TTC549 (cell line): ENCODE measurements around the gene CUL5.
A peak's percentile ranks its signal among the peaks of the same experiment; 100 is the strongest.

ENCODE experiments used
- FAIRE-seq: peaks from 2 replicates; lab custom pipeline; 2012; peaks lifted over from hg19 to GRCh38; lab: Jason Lieb, UNC

Gene CUL5

DNA sequence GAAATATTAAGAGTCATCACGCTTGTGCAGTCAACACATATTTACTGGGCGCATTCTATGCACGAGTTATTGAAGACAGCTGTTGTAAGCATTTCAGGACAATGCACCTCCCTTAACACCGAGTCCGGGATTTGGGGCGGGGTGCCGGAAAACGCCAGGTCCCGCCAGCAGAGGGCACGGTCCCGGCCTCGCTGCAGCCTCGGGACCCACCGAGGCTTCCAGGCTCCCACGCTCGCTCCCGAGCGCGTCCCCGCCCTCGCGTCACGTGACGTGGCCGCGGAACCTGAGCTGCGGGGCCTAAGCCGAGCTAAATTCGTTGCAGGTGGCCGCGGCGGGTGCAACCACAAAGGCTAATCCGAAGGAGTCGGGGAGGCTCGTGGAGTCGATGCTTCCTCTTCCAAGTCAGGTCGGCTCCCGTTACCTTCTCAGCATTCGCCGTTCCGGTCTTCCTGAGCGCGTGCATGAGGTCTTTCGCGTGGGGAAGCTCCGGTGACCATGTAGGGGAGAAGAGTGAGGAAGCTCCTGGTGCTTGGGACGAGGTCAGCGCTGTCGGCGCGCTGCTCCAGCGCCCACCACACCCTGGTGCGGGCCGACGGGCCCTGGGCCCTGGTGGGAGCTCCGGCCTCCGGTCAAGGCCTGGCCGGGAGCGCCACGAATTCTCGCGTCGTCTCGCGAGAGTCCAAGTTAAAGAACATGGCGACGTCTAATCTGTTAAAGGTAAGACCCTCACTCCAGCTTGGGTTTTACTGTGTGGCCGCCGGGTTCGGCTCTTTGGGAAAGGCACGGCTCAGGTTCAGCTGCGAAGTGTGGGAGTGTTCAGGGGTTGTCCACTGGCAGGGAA is at the start of gene CUL5:
TSS of gene CUL5 (plus strand) at position 243 of the 841 bp plus-strand sequence. CDS start at position 694, 451 bp downstream.
- no peak for FAIRE-seq

DNA sequence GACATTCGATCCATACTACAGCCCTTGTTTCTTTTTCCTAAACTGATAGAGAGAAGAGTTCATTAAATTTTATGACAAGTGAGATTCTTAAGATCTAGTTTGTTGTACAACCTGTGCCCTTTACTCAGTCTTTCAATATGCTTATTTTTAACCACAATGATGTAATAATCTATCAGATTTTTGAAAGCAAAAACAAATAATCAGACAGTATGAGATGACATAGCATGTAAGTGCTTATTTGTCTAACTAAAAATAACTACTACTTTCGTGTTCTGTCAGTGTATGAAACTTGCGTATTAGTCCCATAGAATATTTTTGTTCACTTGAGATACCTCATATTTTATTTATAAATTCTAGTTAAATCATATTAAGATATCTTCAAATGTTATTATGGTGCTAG is 47.2 kb upstream of the CUL5 start:
- FAIRE-seq, result no peak

DNA sequence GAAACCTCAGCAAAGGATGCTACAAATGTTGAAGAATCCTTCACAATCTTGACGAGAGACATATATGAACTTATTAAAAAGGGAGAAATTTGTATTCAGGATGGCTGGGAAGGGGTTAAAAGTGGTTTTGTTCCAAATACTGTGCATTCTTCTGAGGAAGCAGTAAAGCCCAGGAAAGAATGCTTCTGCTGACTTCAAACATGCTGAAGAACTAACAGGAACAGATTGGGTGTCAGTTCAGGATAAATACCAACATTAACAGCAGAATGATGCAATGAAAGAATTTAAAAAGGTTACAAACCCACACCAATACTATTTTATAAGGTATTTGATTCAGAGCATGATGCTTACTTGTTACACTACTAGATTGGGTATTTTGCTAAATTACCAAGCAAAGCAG is 46.5 kb upstream of the CUL5 start:
- FAIRE-seq, result no peak

DNA sequence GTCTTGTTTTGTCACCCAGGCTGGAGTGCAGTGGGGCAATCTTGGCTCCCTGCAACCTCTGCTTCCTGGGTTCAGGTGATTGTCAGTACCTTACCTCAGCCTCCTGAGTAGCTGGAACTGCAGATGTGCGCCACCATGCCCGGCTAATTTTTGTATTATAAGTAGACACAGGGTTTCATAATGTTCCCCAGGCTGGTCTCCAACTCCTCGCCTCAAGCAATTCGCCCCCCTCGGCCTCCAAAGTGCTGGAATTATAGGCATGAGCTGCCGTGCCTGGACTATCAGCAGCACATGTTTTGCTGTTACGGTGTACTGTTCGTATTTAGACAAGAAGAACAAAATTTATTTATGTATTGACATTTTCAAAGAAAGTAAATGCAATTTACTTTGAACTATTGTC is 45.6 kb upstream of the CUL5 start:
- FAIRE-seq, result no peak

DNA sequence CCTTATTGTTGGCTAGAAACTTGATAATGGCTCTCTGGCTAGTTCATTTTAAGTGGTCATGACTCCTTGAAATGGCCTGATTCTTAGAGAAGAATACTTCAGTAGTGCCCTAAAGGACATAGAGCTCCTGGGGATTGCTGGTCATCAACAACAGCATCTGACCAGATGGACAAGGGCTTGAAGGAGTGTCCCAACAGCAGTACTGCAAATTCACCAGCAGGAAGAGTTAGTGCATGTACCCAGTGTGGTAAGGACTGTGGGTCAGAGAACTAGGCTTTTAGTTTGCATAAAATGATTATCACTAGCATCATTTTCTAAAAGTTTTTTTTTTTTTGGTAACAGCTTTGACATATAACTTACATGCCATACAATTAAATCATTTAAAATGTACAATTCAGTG is 39.5 kb upstream of the CUL5 start:
- no peak for FAIRE-seq

DNA sequence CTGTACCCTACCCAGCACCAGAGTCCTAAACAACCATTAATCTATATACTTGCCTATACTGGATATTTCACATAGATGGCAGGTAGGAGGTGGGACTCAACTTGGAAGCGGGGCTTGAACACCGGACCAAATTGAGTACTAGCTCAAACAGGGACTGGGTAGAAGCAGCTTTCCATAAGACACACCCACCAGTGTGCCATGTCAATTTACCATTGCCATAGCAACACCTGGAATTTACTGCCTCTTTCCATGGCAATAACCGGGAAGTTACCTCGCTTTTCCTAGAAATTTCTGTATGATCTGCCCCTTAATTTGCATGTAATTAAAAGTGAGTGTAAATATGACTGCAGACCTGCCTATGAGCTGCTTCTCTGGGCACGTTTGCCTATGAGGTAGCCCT is 38.6 kb upstream of the CUL5 start:
- no peak for FAIRE-seq

DNA sequence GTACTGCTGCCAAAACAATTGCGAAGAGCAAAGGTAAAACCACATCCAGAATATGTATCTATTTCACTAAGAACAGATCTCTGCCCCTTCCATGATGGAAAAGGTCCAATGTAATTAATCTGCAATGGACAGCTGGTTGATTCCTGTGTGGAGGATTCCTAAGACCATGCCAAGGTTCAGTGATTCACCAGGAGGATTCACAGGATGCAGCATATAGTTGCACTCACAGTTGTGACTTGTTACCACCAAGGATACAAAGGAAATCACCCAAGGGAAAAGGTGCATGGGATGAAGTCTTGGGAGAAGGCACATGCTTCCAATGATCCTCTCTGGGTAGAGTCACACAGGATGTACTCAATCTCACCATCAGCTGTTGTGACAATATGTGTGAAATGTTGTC is 35.1 kb upstream of the CUL5 start:
- no peak for FAIRE-seq

DNA sequence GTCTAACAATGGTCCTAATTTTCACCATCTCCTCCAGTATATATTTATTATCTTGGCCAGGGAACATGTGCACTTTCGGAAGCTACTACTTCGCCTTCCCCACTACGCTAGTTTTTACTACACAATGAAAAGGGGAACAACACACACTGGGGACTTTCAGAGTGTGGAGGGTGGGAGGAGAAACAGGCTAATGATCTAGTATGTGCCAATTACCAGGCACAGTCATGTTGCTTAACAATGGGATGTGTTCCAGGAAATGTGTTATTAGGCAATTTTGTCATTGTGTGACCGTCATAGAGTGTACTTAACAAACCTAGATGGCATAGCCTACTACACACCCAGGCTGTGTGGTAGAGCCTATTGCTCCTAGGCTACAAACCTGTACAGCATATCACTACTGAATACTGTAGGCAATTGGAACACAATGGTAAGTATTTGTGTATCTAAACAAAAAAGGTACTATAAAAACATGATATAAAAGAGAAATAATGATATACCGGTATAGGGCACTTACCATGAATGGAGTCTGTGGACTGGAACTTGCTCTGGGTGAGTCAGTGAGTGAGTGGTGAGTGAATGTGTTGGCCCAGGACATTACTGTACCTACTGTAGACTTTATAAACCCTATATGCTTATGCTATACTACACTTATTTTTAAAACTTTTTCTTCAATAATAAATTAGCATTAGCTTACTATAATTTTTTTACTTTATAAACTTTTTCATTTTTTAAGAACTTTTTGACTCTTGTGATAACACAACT is 20.1 kb upstream of the CUL5 start:
- FAIRE-seq, result peak; percentile 67

DNA sequence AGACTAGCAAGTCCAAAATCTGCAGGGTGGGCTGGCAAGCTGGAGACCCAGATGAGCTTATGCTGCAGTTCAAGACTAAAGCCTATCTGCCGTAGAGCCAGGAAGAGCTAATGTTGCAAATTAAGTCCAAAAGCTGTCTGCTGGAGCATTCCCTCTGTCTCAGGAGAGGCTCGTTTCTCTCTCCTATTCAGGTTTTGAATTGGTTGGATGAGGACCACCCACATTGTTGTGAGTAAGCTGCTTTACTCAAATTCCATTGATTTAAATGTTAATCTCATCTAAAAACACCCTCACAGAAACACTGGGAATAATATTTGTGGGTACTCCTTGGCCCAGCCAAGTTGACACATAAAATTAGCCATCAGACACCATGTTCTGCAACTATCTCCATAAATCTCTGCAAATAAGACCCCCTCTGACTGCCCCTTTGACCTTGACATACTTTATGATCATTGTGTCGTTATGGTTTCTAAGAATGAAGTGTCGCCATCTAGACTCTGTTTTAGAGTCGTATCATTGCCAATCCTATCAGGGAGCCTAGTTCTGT is 16.8 kb upstream of the CUL5 start:
- FAIRE-seq, result no peak

DNA sequence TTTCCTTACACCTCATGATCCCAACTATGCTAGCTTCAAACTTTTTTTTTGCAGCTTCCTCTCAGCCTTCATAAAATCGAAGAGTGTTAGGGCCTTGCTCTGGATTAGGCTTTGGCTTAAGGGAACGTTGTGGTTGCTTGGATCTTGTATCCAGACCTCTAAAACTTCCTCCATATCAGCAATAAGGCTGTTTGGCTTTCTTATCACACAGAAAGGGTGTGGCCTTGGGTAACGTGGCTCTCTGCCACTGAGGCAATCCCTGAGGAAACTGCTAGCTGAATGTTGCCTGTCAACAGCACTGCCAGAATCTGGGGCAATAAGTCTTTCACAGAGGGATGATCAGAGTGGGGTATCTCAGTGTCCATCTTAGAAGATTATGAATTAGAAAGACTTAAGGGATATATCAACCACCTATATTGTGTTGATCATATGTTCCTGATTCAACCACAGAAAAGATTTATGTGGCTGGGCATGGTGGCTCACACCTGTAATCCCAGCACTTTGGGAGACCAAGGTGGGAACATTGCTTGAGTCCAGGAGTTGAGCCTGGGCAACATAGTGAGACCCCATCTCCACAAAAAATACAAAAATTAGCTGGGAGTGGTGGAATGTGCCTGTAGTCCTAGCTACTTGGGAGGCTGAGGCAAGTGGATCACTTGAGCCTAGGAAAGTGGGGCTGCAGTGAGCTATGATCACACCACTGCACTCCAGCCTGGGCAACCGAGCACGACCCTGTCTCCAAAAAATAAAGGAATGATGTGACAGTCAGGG is 12.5 kb upstream of the CUL5 start:
- FAIRE-seq, result no peak

DNA sequence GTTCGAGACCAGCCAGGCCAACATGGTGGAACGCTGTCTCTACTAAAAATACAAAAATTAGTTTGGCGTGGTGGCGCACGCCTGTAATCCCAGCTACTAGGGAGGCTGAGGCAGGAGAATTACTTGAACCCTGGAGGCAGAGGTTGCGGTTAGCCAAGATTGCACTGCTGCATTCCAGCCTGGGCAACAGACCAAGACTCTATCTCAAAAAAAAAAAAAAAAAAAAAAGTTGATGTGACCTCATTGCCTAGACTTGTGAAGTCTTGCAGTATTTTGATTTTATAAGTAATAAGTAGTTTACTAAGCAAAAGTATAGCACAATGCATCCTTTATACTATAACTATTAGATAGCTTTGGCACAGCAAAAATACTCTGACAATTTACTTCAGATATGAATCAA is 9.9 kb upstream of the CUL5 start:
- FAIRE-seq, result no peak

DNA sequence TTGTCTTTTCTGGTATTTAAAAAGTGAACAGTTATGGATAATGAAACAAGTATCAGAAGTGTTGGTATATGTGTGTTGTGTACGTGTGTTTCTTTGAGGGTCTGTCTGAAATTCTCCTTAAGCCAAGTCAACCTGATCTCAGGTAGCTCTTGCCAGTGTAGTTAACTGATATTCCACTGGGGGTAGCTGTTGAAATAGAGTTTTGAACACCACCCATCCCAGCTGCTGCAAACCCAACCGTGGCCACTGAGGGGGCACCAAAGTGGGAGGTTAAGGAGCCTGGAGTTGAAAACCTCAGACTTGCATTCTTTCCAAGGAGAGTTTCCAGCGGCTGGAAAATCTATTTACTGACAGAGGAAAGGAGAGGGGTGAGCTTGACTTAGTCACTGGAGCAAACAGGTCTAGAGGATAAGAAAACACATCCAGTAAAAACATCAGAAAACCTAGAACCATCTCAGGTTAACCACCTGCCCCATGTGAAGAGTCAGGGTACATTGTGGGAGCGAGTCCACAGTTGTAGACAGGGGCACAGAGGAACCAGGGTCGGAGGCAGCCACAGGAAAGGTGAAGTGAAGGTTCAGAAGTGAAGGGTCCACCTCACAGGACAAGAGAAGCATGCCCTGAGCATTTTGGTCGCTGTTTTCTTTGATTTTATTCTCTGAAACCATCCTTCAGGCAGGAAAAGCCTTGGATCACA is 8.8 kb upstream of the CUL5 start:
- FAIRE-seq, result no peak

DNA sequence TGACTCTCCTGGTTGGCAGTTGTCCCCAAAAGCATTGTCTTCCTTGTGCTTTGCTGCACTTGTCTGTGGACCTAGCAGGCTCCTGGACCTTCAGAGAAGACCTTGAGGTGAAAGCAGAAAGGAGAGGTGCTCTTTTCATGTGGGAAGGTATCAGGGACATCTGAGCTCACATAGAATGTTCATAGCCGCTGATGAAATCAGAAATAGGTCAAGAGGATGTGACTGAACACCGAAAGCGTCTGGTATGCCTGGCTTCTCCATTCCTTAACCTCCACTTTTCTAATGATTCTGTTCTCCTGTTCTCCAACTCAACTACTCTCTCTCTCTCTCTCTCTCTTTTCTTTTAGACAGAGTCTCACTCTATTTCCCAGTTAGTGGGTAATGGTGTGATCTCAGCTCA is 6.2 kb upstream of the CUL5 start:
- FAIRE-seq, result no peak

DNA sequence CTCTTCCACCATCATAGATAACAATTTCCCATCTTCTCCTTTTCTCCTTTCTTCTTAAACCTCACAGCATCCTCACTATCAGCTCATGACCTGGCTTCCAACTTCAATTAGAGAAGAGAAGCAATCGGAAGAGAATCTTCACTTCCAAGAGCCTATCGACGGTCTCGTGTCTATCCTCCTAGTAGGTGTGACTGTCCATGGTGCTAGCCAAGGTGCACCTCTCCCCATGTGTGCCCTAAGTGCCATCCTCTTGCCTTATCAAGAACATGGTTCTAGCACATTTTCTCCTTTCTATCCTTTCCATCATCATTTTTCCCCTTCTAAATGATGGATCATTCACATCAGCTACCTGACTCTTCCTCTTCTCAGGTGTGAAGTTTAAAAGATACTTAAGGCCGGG is 5.1 kb upstream of the CUL5 start:
- no peak for FAIRE-seq

DNA sequence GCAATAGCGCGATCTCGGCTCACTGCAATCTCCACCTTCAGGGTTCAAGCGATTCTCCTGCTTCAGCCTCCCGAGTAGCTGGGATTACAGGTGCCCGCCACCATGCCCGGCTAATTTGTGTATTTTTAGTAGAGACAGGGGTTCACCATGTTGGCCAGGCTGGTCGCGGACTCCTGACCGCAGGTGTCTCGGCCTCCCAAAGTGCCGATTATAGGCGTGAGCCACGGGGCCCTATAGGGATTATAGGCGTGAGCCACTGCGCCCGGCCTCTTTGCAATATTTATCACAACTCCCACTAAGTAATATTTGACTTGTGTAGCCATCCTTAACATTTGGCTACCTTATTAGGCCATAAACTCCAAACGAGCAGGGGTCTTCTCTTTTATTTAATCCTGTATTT is 879 bp upstream of the CUL5 start:
- no peak for FAIRE-seq

DNA sequence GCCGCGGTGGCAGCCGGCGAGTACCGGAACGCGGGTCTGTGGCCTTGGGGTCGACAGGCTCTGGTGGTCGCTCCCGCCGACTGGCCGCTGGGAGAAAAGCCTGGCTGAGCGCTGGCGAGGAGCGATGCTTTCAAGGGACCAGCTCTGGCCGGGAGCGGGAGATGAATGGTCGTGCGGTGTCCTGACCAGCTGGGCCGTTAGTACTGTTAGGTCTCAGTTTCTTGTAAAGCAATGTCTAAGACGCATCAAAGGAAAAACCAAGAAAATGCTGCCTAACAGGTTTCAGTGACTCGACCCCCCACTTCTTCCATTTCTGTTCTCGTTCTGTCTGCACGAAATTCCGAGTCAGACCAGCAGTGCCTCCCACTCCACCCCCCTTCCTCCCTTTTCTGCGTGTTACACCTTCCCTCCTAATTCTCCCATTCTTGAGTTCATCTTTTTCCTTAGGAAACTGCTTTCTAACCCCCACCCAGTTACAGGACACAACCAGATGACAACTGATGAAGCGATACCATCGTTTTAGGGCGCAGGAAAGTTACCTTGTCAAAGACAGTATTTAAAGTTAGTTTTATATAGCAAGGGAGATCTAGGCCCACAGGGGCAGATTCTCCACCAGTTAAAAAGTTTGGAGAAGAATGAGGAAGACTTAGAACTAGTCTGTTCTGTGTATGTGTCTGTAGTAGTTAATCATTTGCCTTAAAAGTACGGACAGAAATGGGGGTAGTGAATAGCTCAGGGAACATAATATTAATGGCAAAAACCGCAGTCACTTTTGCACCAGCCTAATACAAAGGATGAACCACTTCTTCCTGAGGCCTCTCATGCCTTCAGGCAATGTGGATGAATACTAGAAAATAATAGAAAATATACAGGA is 1.0 kb downstream of the CUL5 start:
- no peak for FAIRE-seq

DNA sequence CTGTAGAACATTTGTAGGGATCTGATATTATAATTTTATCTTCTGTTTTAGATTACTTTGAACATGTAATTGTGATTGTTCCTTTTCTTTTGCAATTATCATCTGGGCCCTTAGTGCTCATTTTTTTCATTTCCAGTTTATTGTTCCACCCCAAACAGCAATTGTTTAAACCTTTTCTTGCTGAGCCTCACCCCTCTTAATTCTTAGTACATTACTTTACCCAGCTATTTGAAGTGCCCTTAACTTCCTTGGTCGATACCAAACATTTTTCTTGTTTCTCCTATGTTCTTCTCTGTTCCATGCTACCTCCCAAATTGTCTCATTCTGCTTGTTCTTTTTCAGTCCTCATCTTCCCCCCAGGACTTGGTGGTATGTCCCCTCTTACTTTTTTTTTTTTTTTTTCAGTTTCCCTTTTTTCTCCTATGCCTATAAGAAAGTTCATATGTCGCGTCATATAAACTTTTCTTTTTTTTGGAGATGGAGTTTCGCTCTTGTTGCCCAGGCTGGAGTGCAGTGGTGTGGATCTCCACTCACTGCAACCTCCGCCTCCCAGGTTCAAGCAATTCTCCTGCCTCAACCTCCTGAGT is 3.5 kb downstream of the CUL5 start:
- FAIRE-seq, result no peak

DNA sequence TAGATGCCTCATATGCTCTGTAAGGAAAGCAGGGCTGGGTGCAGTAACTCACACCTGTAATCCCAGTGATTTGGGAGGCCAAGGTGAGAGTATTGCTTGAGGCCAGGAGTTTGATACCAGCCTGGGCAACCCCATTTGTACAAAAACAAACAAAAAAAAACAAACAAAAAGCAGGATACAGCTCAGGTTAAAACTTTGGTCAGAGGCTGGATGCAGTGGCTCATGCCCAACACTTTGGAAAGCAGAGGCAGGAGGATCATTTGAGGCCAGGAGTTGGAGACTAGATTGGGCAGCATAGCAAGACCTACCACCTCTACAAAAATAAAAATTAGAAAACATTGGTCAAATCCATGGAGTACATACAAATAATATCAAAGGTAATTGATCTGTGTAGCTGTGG is 7.9 kb downstream of the CUL5 start:
- FAIRE-seq, result no peak

DNA sequence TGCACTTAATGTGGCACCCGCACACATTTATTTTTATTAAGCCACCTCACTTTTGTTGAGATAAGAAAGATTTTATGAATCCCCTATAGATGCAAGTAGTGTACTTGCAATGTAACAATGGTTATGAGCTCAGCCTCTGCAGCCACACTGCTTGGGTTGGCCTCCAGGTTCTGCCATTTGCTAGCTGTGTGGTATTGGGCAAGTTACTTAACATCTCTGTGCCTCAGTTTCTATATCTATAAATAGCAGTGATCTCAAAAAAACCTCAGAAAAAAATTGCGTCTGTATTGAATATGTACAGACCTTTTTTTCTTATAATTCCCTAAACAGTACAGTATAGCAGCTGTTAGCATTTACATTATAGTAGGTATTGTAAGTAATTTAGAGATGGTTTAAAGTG is 10.0 kb downstream of the CUL5 start:
- FAIRE-seq, result no peak

DNA sequence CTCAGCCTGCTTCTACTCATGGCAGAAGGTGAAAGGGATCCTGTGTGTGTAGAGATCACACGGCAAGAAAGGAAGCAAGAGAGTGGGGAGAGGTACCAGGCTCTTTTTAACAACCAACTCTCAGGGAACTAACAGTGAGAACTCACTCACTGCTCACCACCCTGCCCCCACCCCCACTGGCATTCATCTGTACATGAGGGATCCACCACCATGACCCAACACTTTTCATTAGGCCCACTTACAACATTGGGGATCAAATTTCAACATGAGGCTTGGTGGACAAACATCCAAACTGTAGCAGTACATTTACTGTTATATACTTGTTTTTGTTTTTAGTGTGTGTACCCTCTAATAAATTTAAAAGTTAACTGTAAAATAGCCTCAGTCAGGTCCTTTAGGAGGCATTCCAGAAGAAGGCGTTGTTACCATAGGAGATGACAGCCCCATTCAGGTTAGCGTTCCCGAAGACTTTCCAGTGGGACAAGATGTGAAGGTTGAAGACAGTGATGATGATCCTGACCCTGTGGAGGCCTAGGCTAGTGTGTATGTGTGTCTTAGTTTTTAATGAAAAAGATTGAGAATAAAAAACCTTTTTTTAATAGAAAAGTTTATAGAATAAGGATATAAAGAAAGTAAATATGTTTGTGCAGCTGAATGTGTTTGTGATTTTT is 11.3 kb downstream of the CUL5 start:
- FAIRE-seq, result no peak
